A673 (cell line): ENCODE data around the gene RAP1GAP2. TPM values are rescaled to one million over a fixed set of nuclear protein-coding genes. Genes with fewer than 3 reads are reported as not detected.

Source experiments
- BruUV-seq: library from RNA; stranded (reverse); fragments of 400-500 nt; replicated peaks from 2 replicates; lab custom pipeline; 2021; lab: Mats Ljungman, UMichigan
- CTCF ChIA-PET: fragments of 300-600 bp; sonication (Branson Sonifier 250); formaldehyde crosslinking; loops from one replicate; lab custom pipeline; 2022; ENCODE audit warnings: antibody characterized with exemption; lab: Charles Lee
- POLR2A ChIA-PET: fragments of 300-600 bp; sonication (Branson Sonifier 250); formaldehyde crosslinking; loops from one replicate; lab custom pipeline; 2022; ENCODE audit warnings: antibody characterized with exemption; ENCODE audit not compliant: low non-redundant PET; lab: Charles Lee
- DNase-seq: peaks from one replicate; pipeline ENCODE4 v3.0.0-alpha.2; 2015; ENCODE audit warnings: low spot score
- H3K27ac ChIP-seq: fragments of 200-600 bp; sonication (generic); 2 replicates; pipeline ENCODE4 v1.5.1; 2016; ENCODE audit warnings: mixed run types, low read depth, mild to moderate bottlenecking, mixed read lengths, antibody characterized with exemption, low read length; ENCODE audit not compliant: poor library complexity, severe bottlenecking
- H3K27me3 ChIP-seq: fragments of 200-600 bp; sonication (generic); replicated peaks from 2 replicates; pipeline ENCODE4 v1.6.1; 2017; ENCODE audit warnings: mixed run types, low read depth, mild to moderate bottlenecking, mixed read lengths, antibody characterized with exemption, low read length; ENCODE audit not compliant: insufficient read depth, poor library complexity
- H3K36me3 ChIP-seq: fragments of 200-600 bp; sonication (generic); 2 replicates; pipeline ENCODE4 v1.6.1; 2016; ENCODE audit warnings: mixed run types, mild to moderate bottlenecking, mixed read lengths, antibody characterized with exemption, low read length; ENCODE audit not compliant: insufficient read depth, poor library complexity, severe bottlenecking
- H3K4me1 ChIP-seq: fragments of 200-600 bp; sonication (generic); 2 replicates; pipeline ENCODE4 v1.6.1; 2017; ENCODE audit warnings: mixed run types, mild to moderate bottlenecking, mixed read lengths, antibody characterized with exemption, low read length; ENCODE audit not compliant: insufficient read depth, poor library complexity, severe bottlenecking
- H3K4me3 ChIP-seq: fragments of 200-600 bp; sonication (generic); 2 replicates; pipeline ENCODE4 v1.5.1; 2016; ENCODE audit warnings: low read depth, mixed run types, mild to moderate bottlenecking, mixed read lengths, low read length; ENCODE audit not compliant: poor library complexity, severe bottlenecking
- H3K9me3 ChIP-seq: fragments of 200-600 bp; sonication (generic); 2 replicates; pipeline ENCODE4 v1.6.1; 2016; ENCODE audit warnings: mixed run types, low read depth, mild to moderate bottlenecking, mixed read lengths, antibody characterized with exemption, low read length; ENCODE audit not compliant: poor library complexity, severe bottlenecking
- EZH2 ChIP-seq: fragments of 200-600 bp; sonication (generic); IDR thresholded peaks from 2 replicates; pipeline ENCODE4 v1.6.1; 2017; ENCODE audit warnings: borderline replicate concordance, low read depth, mild to moderate bottlenecking, mixed read lengths, antibody characterized with exemption, low read length; ENCODE audit not compliant: poor library complexity, severe bottlenecking
- intact Hi-C: fragments of 100-400 bp; cut with micrococcal nuclease; formaldehyde crosslinking; loops from one replicate; pipeline ENCODE4 v1.10.0; 2022; ENCODE audit not compliant: unreplicated experiment
- total RNA-seq: library from RNA; stranded (reverse); gene quantifications from 2 replicates; pipeline ENCODE4 v1.2.3, GENCODE V29; 2021
- TF ChIP-seq, protein P1 (sequence below): fragments of 300-800, 200-600 bp; sonication (generic); conservative IDR thresholded peaks from 2 replicates; pipeline ENCODE4 v1.5.1; 2017; ENCODE audit warnings: low read depth, mild to moderate bottlenecking, antibody characterized with exemption, low read length, moderate library complexity, mixed read lengths

Gene RAP1GAP2
- total RNA-seq, 1 experiment from 2014 or later, result 0.06 TPM

DNA sequence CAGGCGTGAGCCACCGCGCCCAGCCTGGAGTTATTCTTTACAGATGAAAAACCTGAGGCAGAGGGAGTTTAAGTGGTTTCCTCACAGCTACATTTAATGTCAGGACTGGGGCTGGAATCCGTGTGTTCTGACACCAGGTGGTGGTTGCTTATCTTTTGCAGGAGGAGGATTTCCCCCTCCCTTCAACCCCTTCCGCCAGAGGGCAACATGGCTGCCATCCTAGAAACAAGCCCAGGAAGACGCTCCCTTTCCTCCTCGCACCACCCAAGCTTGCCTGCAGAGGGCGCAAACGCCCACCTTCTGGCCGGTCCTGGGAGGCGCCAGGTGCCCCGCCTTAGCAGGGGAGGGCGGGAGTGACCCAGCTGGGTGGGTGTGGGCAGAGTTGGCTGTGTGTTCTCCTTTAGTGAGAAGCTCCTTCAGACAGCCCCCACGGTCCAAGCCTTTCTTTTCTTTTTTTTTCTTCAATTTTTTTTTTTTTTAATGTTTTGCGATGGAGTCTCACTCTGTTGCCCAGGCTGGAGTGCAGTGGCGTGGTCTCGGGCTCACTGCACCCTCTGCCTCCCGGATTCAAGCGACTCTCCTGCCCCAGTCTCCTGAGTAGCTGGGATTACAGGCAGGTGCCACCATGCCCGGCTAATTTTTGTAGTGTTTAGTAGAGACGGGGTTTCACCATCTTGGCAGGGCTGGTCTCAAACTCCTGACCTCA is 9.9 kb upstream of the RAP1GAP2 start:
- DNase-seq, result peak; percentile 91
- H3K4me3 ChIP-seq, result no peak overlapping the region
- no peaks in the 10 kb centered on the region for H3K9me3 ChIP-seq
- ChIA-PET CTCF (interaction anchor here (0.6 to 1.8 kb wide), 6 partner anchors 24 to 1204 kb away, joined by 3 to 10 read pairs (median 4); no protein-coding TSS in a partner anchor), POLR2A (interaction anchor here (0.7 kb wide), 1 partner anchor 776 kb away, joined by 3 read pairs; no protein-coding TSS in a partner anchor)
- intact Hi-C loops, result no loop called here
- H3K4me1 ChIP-seq, result no peaks in the 10 kb centered on the region
- TF ChIP-seq, protein P1, sequence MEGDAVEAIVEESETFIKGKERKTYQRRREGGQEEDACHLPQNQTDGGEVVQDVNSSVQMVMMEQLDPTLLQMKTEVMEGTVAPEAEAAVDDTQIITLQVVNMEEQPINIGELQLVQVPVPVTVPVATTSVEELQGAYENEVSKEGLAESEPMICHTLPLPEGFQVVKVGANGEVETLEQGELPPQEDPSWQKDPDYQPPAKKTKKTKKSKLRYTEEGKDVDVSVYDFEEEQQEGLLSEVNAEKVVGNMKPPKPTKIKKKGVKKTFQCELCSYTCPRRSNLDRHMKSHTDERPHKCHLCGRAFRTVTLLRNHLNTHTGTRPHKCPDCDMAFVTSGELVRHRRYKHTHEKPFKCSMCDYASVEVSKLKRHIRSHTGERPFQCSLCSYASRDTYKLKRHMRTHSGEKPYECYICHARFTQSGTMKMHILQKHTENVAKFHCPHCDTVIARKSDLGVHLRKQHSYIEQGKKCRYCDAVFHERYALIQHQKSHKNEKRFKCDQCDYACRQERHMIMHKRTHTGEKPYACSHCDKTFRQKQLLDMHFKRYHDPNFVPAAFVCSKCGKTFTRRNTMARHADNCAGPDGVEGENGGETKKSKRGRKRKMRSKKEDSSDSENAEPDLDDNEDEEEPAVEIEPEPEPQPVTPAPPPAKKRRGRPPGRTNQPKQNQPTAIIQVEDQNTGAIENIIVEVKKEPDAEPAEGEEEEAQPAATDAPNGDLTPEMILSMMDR, result peak; percentile 97
- no peak for TF ChIP-seq EZH2
- H3K27me3 ChIP-seq, result no peaks in the 10 kb centered on the region
- H3K36me3 ChIP-seq, result no peaks in the 10 kb centered on the region
- BruUV-seq, result no TSS peak
- H3K27ac ChIP-seq, result no peak overlapping the region

- no peak overlapping the region for H3K4me3 ChIP-seq
- no peaks in the 10 kb centered on the region for H3K9me3 ChIP-seq
- H3K36me3 ChIP-seq, result no peaks in the 10 kb centered on the region
- intact Hi-C loops, result no loop called here
- no TSS peak for BruUV-seq
- no peak for DNase-seq
- POLR2A ChIA-PET, result no interaction called here
- CTCF ChIA-PET, result no interaction called here
- no peak overlapping the region for H3K27ac ChIP-seq
- H3K27me3 ChIP-seq, result no peaks in the 10 kb centered on the region
- H3K4me1 ChIP-seq, result no peaks in the 10 kb centered on the region
- TF ChIP-seq, protein P1, result no peak
- no peak for TF ChIP-seq EZH2
These were observed 6.5 kb upstream of the RAP1GAP2 start for GRCh38 chr17:2789700-2790099.

GRCh38 chr17:2792366-2793169 is 3.7 kb upstream of the RAP1GAP2 start:
- Histone ChIP-seq H3K36me3 (no peaks in the 10 kb centered on the region), H3K27me3 (no peaks in the 10 kb centered on the region), H3K27ac (no peak overlapping the region), H3K4me3 (no peak overlapping the region), H3K9me3 (no peaks in the 10 kb centered on the region), H3K4me1 (no peaks in the 10 kb centered on the region)
- ChIA-PET POLR2A (no interaction called here), CTCF (no interaction called here)
- no peak for DNase-seq
- intact Hi-C loops, result no loop called here
- TF ChIP-seq, protein P1, result no peak
- no peak for TF ChIP-seq EZH2
- no TSS peak for BruUV-seq
